SK-N-SH (cell line): Measurements from ENCODE around the gene TRPM2. TPM values are rescaled to one million over a fixed set of nuclear protein-coding genes. Genes with fewer than 3 reads are reported as not detected.

ENCODE experiments used
- CTCF ChIA-PET: fragments of 300-600, 350-600 bp; formaldehyde crosslinking; extraction: SDS; loops from one replicate; lab custom pipeline; 2021; lab: Yijun Ruan, JAX
- POLR2A ChIA-PET: fragments of 350-600 bp; sonication (Branson Sonifier 250); formaldehyde crosslinking; extraction: SDS; loops from one replicate; lab custom pipeline; 2020; ENCODE audit warnings: antibody characterized with exemption, inconsistent platforms; lab: Yijun Ruan, JAX
- DNase-seq: peaks from one replicate; pipeline ENCODE4 v3.0.0; 2012
- H2AFZ ChIP-seq: fragments of 200-600 bp; sonication (generic); 2 replicates; pipeline ENCODE4 v1.8.1; 2016; ENCODE audit warnings: antibody characterized with exemption, mild to moderate bottlenecking, low read depth
- H3F3A ChIP-seq: fragments of 200-600 bp; sonication (generic); replicated peaks from 2 replicates; pipeline ENCODE3; 2016; ENCODE audit warnings: antibody characterized with exemption, mild to moderate bottlenecking; ENCODE audit not compliant: insufficient read depth
- H3K27ac ChIP-seq, 2 experiments: fragments of 200-500 bp in 1 of 2; fragments of 200-600 bp in 1 of 2; sonication (Bioruptor generic) in 1 of 2; sonication (generic), shearing (Covaris generic) in 1 of 2; 2 replicates each; pipeline versions ENCODE4 v1.5.1 to v1.6.1; 2014 to 2016; ENCODE audit warnings: low read depth in 2 of 2, inconsistent platforms in 1 of 2, low read length in 1 of 2, mild to moderate bottlenecking in 1 of 2, mixed read lengths in 1 of 2
- H3K27me3 ChIP-seq: fragments of 200-600 bp; sonication (generic), shearing (Covaris generic); 2 replicates; pipeline ENCODE4 v1.6.1; 2016; ENCODE audit warnings: mixed run types; ENCODE audit not compliant: insufficient read depth
- H3K36me3 ChIP-seq, 2 experiments: fragments of 200-500 bp in 1 of 2; fragments of 200-600 bp in 1 of 2; sonication (Bioruptor generic) in 1 of 2; sonication (generic) in 1 of 2; replicated peaks in 1 of 2; 2 replicates each; pipeline versions ENCODE3 to v1.5.1; 2014 to 2016; ENCODE audit warnings: low read length in 1 of 2, mild to moderate bottlenecking in 1 of 2; ENCODE audit not compliant: insufficient read depth in 2 of 2, control insufficient read depth in 1 of 2
- H3K4me1 ChIP-seq, 2 experiments: fragments of 200-500 bp in 1 of 2; fragments of 200-600 bp in 1 of 2; sonication (Bioruptor generic) in 1 of 2; sonication (generic), shearing (Covaris generic) in 1 of 2; 2 replicates each; pipeline versions ENCODE4 v1.5.1 to v1.6.1; 2014 to 2016; ENCODE audit warnings: low read depth in 1 of 2, low read length in 1 of 2, mixed run types in 1 of 2; ENCODE audit not compliant: insufficient read depth in 2 of 2, control insufficient read depth in 1 of 2
- H3K4me2 ChIP-seq: fragments of 200-600 bp; sonication (generic), shearing (Covaris generic); 2 replicates; pipeline ENCODE4 v1.6.1; 2017; ENCODE audit warnings: mixed run types
- H3K4me3 ChIP-seq, 2 experiments: fragments of 200-500 bp in 1 of 2; fragments of 200-600 bp in 1 of 2; sonication (Bioruptor generic) in 1 of 2; sonication (generic), shearing (Covaris generic) in 1 of 2; 2 replicates each; pipeline versions ENCODE4 v1.5.1 to v1.8.1; 2014 to 2016; ENCODE audit warnings: low read depth in 2 of 2, inconsistent platforms in 1 of 2, low read length in 1 of 2, mild to moderate bottlenecking in 1 of 2, mixed read lengths in 1 of 2, moderate library complexity in 1 of 2
- H3K79me2 ChIP-seq: fragments of 200-600 bp; sonication (generic); 2 replicates; pipeline ENCODE4 v1.8.1; 2017; ENCODE audit warnings: mild to moderate bottlenecking; ENCODE audit not compliant: insufficient read depth
- H3K9ac ChIP-seq: fragments of 200-600 bp; sonication (generic); 2 replicates; pipeline ENCODE4 v1.6.1; 2017; ENCODE audit warnings: mixed run types
- H3K9me2 ChIP-seq: fragments of 200-600 bp; sonication (generic); 2 replicates; pipeline ENCODE4 v1.6.1; 2017; ENCODE audit warnings: mixed run types
- H3K9me3 ChIP-seq: fragments of 200-600 bp; sonication (generic); 2 replicates; pipeline ENCODE4 v1.6.1; 2017; ENCODE audit warnings: mixed run types, mild to moderate bottlenecking, moderate library complexity
- H4K20me1 ChIP-seq: fragments of 200-600 bp; sonication (generic); 2 replicates; pipeline ENCODE4 v1.6.1; 2017; ENCODE audit warnings: mild to moderate bottlenecking, mixed run types; ENCODE audit not compliant: insufficient read depth
- CHD2 ChIP-seq: fragments of 150-350 bp; IDR thresholded peaks from 2 replicates; pipeline ENCODE4 v1.6.1; 2018; ENCODE audit warnings: low read length; ENCODE audit not compliant: partially characterized antibody
- CTCF ChIP-seq: fragments of 200-600 bp; sonication (generic); IDR thresholded peaks from 2 replicates; pipeline ENCODE4 v1.6.1; 2017; ENCODE audit warnings: antibody characterized with exemption, mild to moderate bottlenecking, moderate library complexity
- EP300 ChIP-seq, 2 experiments: IDR thresholded peaks; 2 replicates each; pipeline versions ENCODE4 v1.4.0 to v1.6.1; 2012; ENCODE audit warnings: borderline replicate concordance in 1 of 2, low read depth in 1 of 2, low read length in 1 of 2
- FOSL2 ChIP-seq: IDR thresholded peaks from 2 replicates; pipeline ENCODE4 v1.4.0; 2012; ENCODE audit warnings: low read depth, mild to moderate bottlenecking, moderate library complexity, borderline replicate concordance
- GABPA ChIP-seq: IDR thresholded peaks from 2 replicates; pipeline ENCODE4 v1.4.0; 2012; ENCODE audit warnings: low read depth, mild to moderate bottlenecking
- IRF3 ChIP-seq: fragments of 150-350 bp; IDR thresholded peaks from 2 replicates; pipeline ENCODE4 v1.6.1; 2016; ENCODE audit warnings: mild to moderate bottlenecking, low read depth, low read length
- JUND ChIP-seq: IDR thresholded peaks from 2 replicates; pipeline ENCODE4 v1.4.0; 2012
- MAX ChIP-seq: IDR thresholded peaks from 2 replicates; pipeline ENCODE4 v1.4.0; 2012; ENCODE audit warnings: low read depth
- PBX3 ChIP-seq: IDR thresholded peaks from 2 replicates; pipeline ENCODE4; 2012
- RAD21 ChIP-seq: IDR thresholded peaks from 2 replicates; pipeline ENCODE4 v1.6.1; 2012; ENCODE audit warnings: mild to moderate bottlenecking, low read length
- RCOR1 ChIP-seq: fragments of 150-350 bp; IDR thresholded peaks from 2 replicates; pipeline ENCODE4 v1.6.1; 2017; ENCODE audit warnings: antibody characterized with exemption, low read length
- TEAD4 ChIP-seq: IDR thresholded peaks from 2 replicates; pipeline ENCODE4 v1.4.0; 2012; ENCODE audit warnings: mild to moderate bottlenecking, borderline replicate concordance; ENCODE audit not compliant: insufficient read depth
- USF1 ChIP-seq: IDR thresholded peaks from 2 replicates; pipeline ENCODE4 v1.4.0; 2012; ENCODE audit warnings: low read depth, borderline replicate concordance
- YY1 ChIP-seq: IDR thresholded peaks from 2 replicates; pipeline ENCODE4 v1.4.0; 2012; ENCODE audit warnings: low read depth, mild to moderate bottlenecking
- ZBTB33 ChIP-seq: IDR thresholded peaks from 2 replicates; pipeline ENCODE4 v1.4.0; 2012; ENCODE audit warnings: low read depth, borderline replicate concordance
- WGBS: methylation state at CpG from one replicate; pipeline ENCODE4 v1.1.6; 2017; ENCODE audit warnings: low lambda C conversion rate; 5-methylcytosine and 5-hydroxymethylcytosine counted together
- polyA plus RNA-seq, 3 experiments: library from polyadenylated mRNA; depleted of rRNA; stranded (reverse); fragments of >200 nt; gene quantifications; 2 replicates each; pipeline ENCODE4 v1.2.3, GENCODE V29; 2012

Gene TRPM2
- polyA plus RNA-seq, 1 of the 3 experiments (the other 2 are of a cell fraction): not detected

GRCh38 chr21:44333509-44334328 is 19.7 kb upstream of the TRPM2 start:
- DNase-seq: no peak
- H4K20me1 ChIP-seq: no peaks in the 10 kb centered on the region
- H3K9me2 ChIP-seq: no peaks in the 10 kb centered on the region
- H3K36me3 ChIP-seq: peaks cover 0 to 12% of the 10 kb centered on the region in 2 experiments
- H3K4me3 ChIP-seq: no peak overlapping the region
- no peak overlapping the region for H3K4me2 ChIP-seq
- H2AFZ ChIP-seq: no peak overlapping the region
- H3F3A ChIP-seq: peaks cover 14% of the 10 kb centered on the region
- H3K9ac ChIP-seq: no peak overlapping the region
- H3K79me2 ChIP-seq: no peaks in the 10 kb centered on the region
- ChIA-PET CTCF (interaction anchor here (1.0 to 1.9 kb wide), 3 partner anchors 29 to 460 kb away, joined by 3 to 7 read pairs (median 5); no protein-coding TSS in a partner anchor), POLR2A (no interaction called here)
- no peak overlapping the region for H3K27ac ChIP-seq
- H3K27me3 ChIP-seq: no peaks in the 10 kb centered on the region
- peaks cover 0 to 13% of the 10 kb centered on the region in 2 experiments; a peak in 1 of 4 replicates for H3K4me1 ChIP-seq
- 90% methylated on average over 20 of the region's 45 CpGs for WGBS
- TF ChIP-seq ZBTB33: no peak
- TF ChIP-seq USF1: no peak
- TF ChIP-seq RCOR1: no peak
- TF ChIP-seq IRF3: no peak
- no peak for TF ChIP-seq PBX3
- no peak for TF ChIP-seq MAX
- no peak for TF ChIP-seq YY1
- TF ChIP-seq JUND: no peak
- no peak for TF ChIP-seq CTCF
- TF ChIP-seq RAD21: no peak
- no peak for TF ChIP-seq CHD2
- TF ChIP-seq FOSL2: no peak
- TF ChIP-seq EP300 (IDR thresholded peaks at IDR 0.05; ENCODE audit: borderline replicate concordance in 1 of 2, low read depth in 1 of 2, low read length in 1 of 2): no peak
- TF ChIP-seq TEAD4: no peak
- TF ChIP-seq GABPA: no peak
- H3K9me3 ChIP-seq: no peaks in the 10 kb centered on the region
